CD4-positive, alpha-beta T cell treated with Interleukin-4 for 4 hours (primary cell): ENCODE measurements around the gene DCTPP1.

Experiments used
- DNase-seq: peaks from one replicate; pipeline ENCODE4 v3.0.0-alpha.2; 2020

Gene DCTPP1

DNA sequence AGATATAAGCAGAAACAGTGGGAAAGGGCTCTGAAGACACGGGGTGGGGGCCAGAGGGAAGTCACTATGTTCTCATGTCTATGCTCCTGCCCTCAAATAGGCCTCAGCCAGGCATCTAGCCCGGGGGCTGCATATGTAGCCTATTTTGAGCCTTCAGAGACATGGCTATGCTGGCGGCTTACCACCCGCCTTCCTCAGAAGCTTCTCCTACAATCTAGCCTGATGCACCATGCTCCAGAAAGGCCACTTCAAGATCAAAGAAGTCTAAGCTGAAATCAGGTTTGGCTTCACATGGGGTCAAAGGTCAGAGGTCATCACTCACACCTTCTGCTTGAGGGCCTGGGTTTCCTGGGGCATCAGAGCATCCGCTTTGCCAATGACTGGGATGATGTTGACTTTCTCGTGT is 49.0 kb downstream of the DCTPP1 start:
- no peak for DNase-seq

- DNase-seq: no peak
Observed at GRCh38 chr16:30380072-30380802, 49.6 kb downstream of the DCTPP1 start.

- no peak for DNase-seq
Observed at GRCh38 chr16:30379158-30379783, 50.6 kb downstream of the DCTPP1 start.

DNA sequence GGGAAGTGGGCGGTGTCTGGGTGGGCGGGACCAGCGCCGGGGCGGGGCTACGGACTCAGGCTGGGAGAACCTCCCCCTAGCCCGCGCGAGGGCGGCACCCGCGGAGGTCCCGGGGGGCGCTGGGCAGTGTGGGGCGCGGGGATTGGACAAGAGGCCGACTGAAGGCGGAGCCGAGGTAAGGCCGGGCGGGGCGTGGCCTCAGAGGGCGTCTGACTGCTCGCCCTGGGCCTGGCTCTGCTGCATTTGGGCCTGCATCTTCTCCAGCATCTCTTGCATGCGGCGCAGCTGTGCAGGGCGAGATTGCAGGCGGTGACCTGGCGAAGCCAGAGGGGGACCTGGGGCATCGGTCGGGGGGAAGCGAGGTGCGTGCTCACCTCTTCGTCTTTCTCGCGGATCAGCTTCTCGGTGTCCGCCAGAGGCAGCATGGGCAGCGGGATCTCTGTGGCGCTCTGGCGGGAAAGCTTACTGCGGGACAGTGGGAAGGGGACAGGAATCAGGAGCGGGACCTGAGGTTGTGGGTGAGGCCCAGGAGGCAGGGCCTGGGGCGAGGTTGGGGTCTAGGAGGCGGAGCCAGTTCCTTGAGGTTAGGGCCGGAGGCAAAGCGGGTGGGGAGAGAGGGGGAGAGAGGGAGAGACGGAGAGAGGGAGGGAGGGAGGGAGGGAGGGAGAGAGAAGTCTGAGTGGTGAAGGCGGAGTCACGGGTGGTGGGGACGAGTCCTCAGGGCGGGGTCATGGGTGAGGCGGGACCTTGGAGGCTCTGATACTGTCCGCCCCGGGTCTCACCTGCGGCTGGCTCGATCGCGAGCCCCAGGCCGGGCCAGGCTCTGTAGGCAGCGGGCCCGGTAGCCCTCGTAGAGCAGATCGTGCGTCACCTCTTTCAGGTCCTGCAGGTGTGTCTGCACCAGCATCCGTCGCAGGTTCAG is 51.3 kb downstream of the DCTPP1 start:
- peak; percentile 98 for DNase-seq

DNA sequence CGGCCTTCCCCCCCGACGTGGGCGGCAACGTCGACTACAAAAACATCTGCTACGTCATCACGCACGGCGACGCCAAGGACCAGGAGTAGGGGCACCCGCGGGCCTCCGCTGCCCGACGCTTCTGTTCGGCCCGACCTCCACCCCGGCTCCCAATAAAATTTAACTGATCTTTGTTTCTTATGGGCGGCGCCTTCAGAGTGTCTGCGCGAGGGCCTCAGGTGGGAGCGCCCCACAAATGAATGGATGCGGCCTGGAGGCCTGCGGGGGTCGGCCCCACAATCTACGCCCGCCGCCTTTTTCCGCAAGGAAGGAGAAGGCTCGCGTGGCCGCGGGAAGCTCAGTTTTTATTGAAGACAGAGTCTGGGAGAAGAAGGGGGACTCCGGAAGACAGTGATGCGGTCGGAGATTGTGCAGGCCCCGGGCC is 52.0 kb downstream of the DCTPP1 start:
- peak; percentile 91 for DNase-seq

- DNase-seq: no peak
Observed at GRCh38 chr16:30377050-30377811, 52.6 kb downstream of the DCTPP1 start.

DNA sequence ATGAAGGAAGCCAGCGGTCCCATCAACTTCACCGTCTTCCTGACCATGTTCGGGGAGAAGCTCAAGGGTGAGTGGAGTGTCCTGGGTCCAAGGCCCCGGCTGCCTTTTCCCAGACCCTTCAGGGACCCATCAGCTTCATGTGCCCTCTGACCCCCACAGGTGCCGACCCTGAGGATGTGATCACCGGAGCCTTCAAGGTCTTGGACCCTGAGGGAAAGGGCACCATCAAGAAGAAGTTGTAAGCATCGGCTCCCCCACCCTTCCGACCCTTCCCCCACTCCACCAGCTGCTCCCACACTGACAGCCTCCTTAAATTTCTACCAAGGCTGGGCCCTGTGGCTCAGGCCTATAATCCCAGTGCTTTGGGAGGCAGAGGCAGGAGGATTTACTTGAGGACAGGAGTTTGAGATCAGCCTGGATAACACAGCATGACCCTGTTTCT is 53.3 kb downstream of the DCTPP1 start:
- no peak for DNase-seq

DNA sequence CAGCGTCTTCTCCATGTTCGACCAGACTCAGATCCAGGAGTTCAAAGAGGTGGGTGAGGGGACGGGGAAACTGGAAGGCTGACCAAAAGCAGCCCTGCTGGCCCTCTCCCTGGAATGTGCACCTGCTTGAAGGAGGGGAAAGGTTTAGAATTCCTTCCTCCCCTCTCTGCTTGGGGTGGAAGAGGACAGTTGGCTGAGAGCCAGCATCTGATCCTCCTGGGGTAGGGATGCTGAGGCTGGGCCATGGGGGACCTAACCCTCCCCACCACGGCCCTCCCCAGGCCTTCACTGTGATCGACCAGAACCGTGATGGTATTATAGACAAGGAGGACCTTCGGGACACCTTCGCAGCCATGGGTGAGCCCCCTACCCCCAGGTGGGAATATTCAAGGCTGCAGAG is 54.0 kb downstream of the DCTPP1 start:
- DNase-seq: no peak

DNA sequence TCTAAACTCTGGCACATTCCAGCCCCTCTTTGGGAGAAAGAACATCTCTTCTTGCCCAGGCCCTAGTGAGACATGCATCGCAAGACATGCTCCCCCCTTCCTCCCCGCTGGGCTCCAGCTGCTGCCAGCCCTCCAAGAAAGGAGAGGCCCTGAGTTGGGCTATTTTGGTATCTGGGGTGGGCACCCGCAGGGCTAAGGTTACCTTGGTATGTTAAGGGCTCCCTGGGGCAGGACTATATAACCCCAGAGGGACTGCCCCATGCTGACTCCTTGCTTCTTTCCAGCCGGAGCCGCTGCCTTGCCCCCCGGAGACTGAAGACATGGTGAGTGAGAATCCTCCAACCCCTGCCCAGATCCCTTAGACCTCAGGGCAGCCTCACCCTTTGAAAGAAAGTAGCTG is 55.3 kb downstream of the DCTPP1 start, which contains the start of gene MYL11:
TSS of gene MYL11 (plus strand) at position 265 of the 400 bp plus-strand sequence. CDS start at position 321, 56 bp downstream.
- no peak for DNase-seq
